GM12878 (cell line): Measurements from ENCODE around the gene PMPCA. TPM values are rescaled to one million over a fixed set of nuclear protein-coding genes. Genes with fewer than 3 reads are reported as not detected.
A peak's percentile ranks its signal among the peaks of the same experiment; 100 is the strongest.

Source experiments
- ATAC-seq: fragments of 200-7000 bp; cut with Tn5 transposase; 3 replicates; pipeline ENCODE4 v1.9.1; 2020; ENCODE audit warnings: mild to moderate bottlenecking, moderate library complexity
- Bru-seq: library from RNA; stranded (reverse); fragments of 400-500 nt; gene quantifications from one replicate; lab custom pipeline; 2021; lab: Mats Ljungman, UMichigan
- BruChase-seq, 2 experiments: library from RNA; stranded (reverse); fragments of 400-500 nt; gene quantifications; one replicate each; lab custom pipeline; 2021; lab: Mats Ljungman, UMichigan
- BruUV-seq: library from RNA; stranded (reverse); fragments of 400-500 nt; replicated peaks from 2 replicates; lab custom pipeline; 2021; lab: Mats Ljungman, UMichigan
- CTCF ChIA-PET: fragments of 300-600 bp; sonication (Branson Sonifier 250); formaldehyde crosslinking; extraction: SDS; loops from one replicate; lab custom pipeline; 2021; ENCODE audit warnings: inconsistent platforms; lab: Yijun Ruan, JAX
- POLR2A ChIA-PET: fragments of 350-600 bp; formaldehyde crosslinking; extraction: SDS; loops from one replicate; lab custom pipeline; 2021; ENCODE audit warnings: inconsistent platforms; lab: Charles Lee
- RAD21 ChIA-PET: fragments of 300-600 bp; sonication (Branson Sonifier 250); formaldehyde crosslinking; loops from one replicate; lab custom pipeline; 2023; ENCODE audit warnings: antibody characterized with exemption; ENCODE audit not compliant: unreplicated experiment; lab: Charles Lee
- SMC1A ChIA-PET: fragments of 300-600 bp; sonication (Branson Sonifier 250); formaldehyde crosslinking; loops from one replicate; lab custom pipeline; 2023; ENCODE audit not compliant: unreplicated experiment, uncharacterized antibody; lab: Charles Lee
- DNase-seq: peaks from one replicate; pipeline ENCODE4 v3.0.0-alpha.2; 2011; ENCODE audit warnings: low read depth, low spot score
- FAIRE-seq: peaks from 3 replicates; lab custom pipeline; 2011; peaks lifted over from hg19 to GRCh38; lab: Jason Lieb, UNC
- H2AFZ ChIP-seq: 2 replicates; pipeline ENCODE4 v1.6.0; 2011; ENCODE audit warnings: low read depth, low read length, control low read depth; ENCODE audit not compliant: control insufficient read depth
- H3K27ac ChIP-seq: 2 replicates; pipeline ENCODE4 v1.5.1; 2011; ENCODE audit warnings: control low read depth; ENCODE audit not compliant: control insufficient read depth, insufficient read depth
- H3K27me3 ChIP-seq, 2 experiments: replicated peaks in 1 of 2; 2 replicates each; pipeline versions ENCODE4 v1.6.0 to v1.6.1; 2011; ENCODE audit warnings: low read length in 1 of 2; ENCODE audit not compliant: control insufficient read depth in 2 of 2, insufficient read depth in 2 of 2
- H3K36me3 ChIP-seq, 2 experiments: 2 replicates each; pipeline ENCODE4 v1.5.1; 2011; ENCODE audit warnings: low read length in 1 of 2; ENCODE audit not compliant: control insufficient read depth in 2 of 2, insufficient read depth in 2 of 2
- H3K4me1 ChIP-seq: 2 replicates; pipeline ENCODE4 v1.6.1; 2011; ENCODE audit warnings: mild to moderate bottlenecking, low read length, moderate library complexity, mixed read lengths; ENCODE audit not compliant: control insufficient read depth, insufficient read depth
- H3K4me2 ChIP-seq: 2 replicates; pipeline ENCODE4 v1.6.0; 2011; ENCODE audit warnings: control low read depth; ENCODE audit not compliant: control insufficient read depth, insufficient read depth
- H3K4me3 ChIP-seq: fragments of 200-600 bp; sonication (generic); 2 replicates; pipeline ENCODE4 v1.5.1; 2016
- H3K79me2 ChIP-seq: 2 replicates; pipeline ENCODE4 v1.6.0; 2011; ENCODE audit warnings: low read length; ENCODE audit not compliant: control insufficient read depth, insufficient read depth
- H3K9ac ChIP-seq: 2 replicates; pipeline ENCODE4 v1.8.0; 2011; ENCODE audit warnings: low read length, control low read depth, mixed read lengths; ENCODE audit not compliant: control insufficient read depth, insufficient read depth
- H3K9me3 ChIP-seq: replicated peaks from 3 replicates; pipeline ENCODE4 v1.5.1; 2011; ENCODE audit warnings: mild to moderate bottlenecking, low read length; ENCODE audit not compliant: control insufficient read depth, insufficient read depth
- H4K20me1 ChIP-seq: 2 replicates; pipeline ENCODE4 v1.6.0; 2011; ENCODE audit not compliant: control insufficient read depth, insufficient read depth
- BACH1 ChIP-seq: fragments of 450-650 bp; IDR thresholded peaks from 2 replicates; pipeline ENCODE4 v1.6.1; 2017; ENCODE audit warnings: mild to moderate bottlenecking, borderline replicate concordance
- ESRRA ChIP-seq: IDR thresholded peaks from 2 replicates; pipeline ENCODE4 v1.6.1; 2012; ENCODE audit warnings: mild to moderate bottlenecking, low read length, improper control_type of control experiment
- HDGF ChIP-seq: fragments of 450-650 bp; IDR thresholded peaks from 2 replicates; pipeline ENCODE4 v1.6.1; 2016; ENCODE audit warnings: antibody characterized with exemption
- IRF5 ChIP-seq: fragments of 450-650 bp; IDR thresholded peaks from 2 replicates; pipeline ENCODE4 v1.6.1; 2017; ENCODE audit warnings: borderline replicate concordance
- LARP7 ChIP-seq: fragments of 450-650 bp; IDR thresholded peaks from 2 replicates; pipeline ENCODE4 v1.6.1; 2017; ENCODE audit warnings: mild to moderate bottlenecking
- MEF2A ChIP-seq: IDR thresholded peaks from 2 replicates; pipeline ENCODE4 v1.6.1; 2011; ENCODE audit warnings: low read depth, mild to moderate bottlenecking, low read length, moderate library complexity; ENCODE audit not compliant: insufficient read depth
- MTA2 ChIP-seq: fragments of 450-650 bp; IDR thresholded peaks from 2 replicates; pipeline ENCODE4 v1.6.1; 2016; ENCODE audit warnings: low read depth, mild to moderate bottlenecking, moderate library complexity
- MXI1 ChIP-seq: fragments of 150-350 bp; IDR thresholded peaks from 2 replicates; pipeline ENCODE4 v1.6.1; 2011; ENCODE audit warnings: low read depth, mild to moderate bottlenecking, inconsistent platforms, low read length, improper control_type of control experiment
- NR2F1 ChIP-seq: fragments of 450-650 bp; conservative IDR thresholded peaks from 2 replicates; pipeline ENCODE4 v1.6.1; 2017; ENCODE audit warnings: mild to moderate bottlenecking
- POLR2A ChIP-seq: IDR thresholded peaks from 2 replicates; pipeline ENCODE4 v1.6.1; 2011; ENCODE audit warnings: low read depth, mild to moderate bottlenecking, low read length
- POLR2AphosphoS2 ChIP-seq: IDR thresholded peaks from 2 replicates; pipeline ENCODE4 v1.6.1; 2011; ENCODE audit warnings: low read depth, mild to moderate bottlenecking, low read length, improper control_type of control experiment, moderate library complexity
- RFX5 ChIP-seq: IDR thresholded peaks from 2 replicates; pipeline ENCODE4 v1.6.1; 2011; ENCODE audit warnings: low read depth, low read length, improper control_type of control experiment
- SIX5 ChIP-seq: IDR thresholded peaks from 2 replicates; pipeline ENCODE4 v1.6.1; 2011; ENCODE audit warnings: mild to moderate bottlenecking, low read depth, low read length, moderate library complexity; ENCODE audit not compliant: severe bottlenecking
- SMARCA5 ChIP-seq: fragments of 450-650 bp; IDR thresholded peaks from 2 replicates; pipeline ENCODE4 v1.6.1; 2017; ENCODE audit warnings: mild to moderate bottlenecking
- TAF1 ChIP-seq: IDR thresholded peaks from 2 replicates; pipeline ENCODE4 v1.6.1; 2011; ENCODE audit warnings: mild to moderate bottlenecking, low read depth, low read length, borderline replicate concordance
- USF1 ChIP-seq: IDR thresholded peaks from 2 replicates; pipeline ENCODE4 v1.6.1; 2011; ENCODE audit warnings: borderline replicate concordance, low read depth, mild to moderate bottlenecking, moderate library complexity, mixed read lengths, low read length; ENCODE audit not compliant: insufficient read depth; ENCODE audit errors: extremely low read length
- WGBS: methylation state at CpG from one replicate; pipeline ENCODE4 v1.1.6; 2016; ENCODE audit warnings: low lambda C conversion rate; ENCODE audit not compliant: insufficient replicate concordance, insufficient coverage; ENCODE audit errors: missing lambda C conversion rate; 5-methylcytosine and 5-hydroxymethylcytosine counted together
- in situ Hi-C: fragments of 300-500 bp; cut with MboI; formaldehyde crosslinking; loops from 9 replicates; pipeline ENCODE4 v1.14.3; 2018; ENCODE audit warnings: mixed read lengths
- intact Hi-C: fragments of 100-400 bp; cut with micrococcal nuclease; formaldehyde crosslinking; loops from one replicate; pipeline ENCODE4 v1.14.2; 2022; ENCODE audit not compliant: unreplicated experiment
- long read RNA-seq, 2 experiments: library from polyadenylated mRNA; unstranded; transcript quantifications; one replicate each; pipeline ENCODE4 v2.0.0, GENCODE V29; 2019 to 2020
- polyA minus RNA-seq, 3 experiments: library from RNA; depleted of rRNA, polyadenylated mRNA; stranded (reverse); fragments of >200 nt; gene quantifications; 2 replicates each; pipeline ENCODE4 v1.2.3, GENCODE V29; 2011
- polyA plus RNA-seq, 11 experiments: library from polyadenylated mRNA; depleted of rRNA in 4 of 11; unstranded in 6 of 11; stranded (reverse) in 5 of 11; fragments of >200 nt; fragmentation: Nextera tagmentation in 4 of 11; fragmentation: Illumina TruSeq in 1 of 11; extraction: Ambion mirVana in 4 of 11; extraction: Trizol in 1 of 11; gene quantifications; 1 replicate in 1 of 11; 2 replicates in 10 of 11; pipeline versions ENCODE4 v1.2.1 to v1.2.3, GENCODE V29; 2011 to 2016; ENCODE audit warnings: inconsistent platforms in 2 of 11, missing spikeins in 2 of 11, low read depth in 1 of 11
- total RNA-seq, 4 experiments: library from RNA; depleted of rRNA in 3 of 4; stranded (reverse); fragments of >200 nt in 3 of 4; fragmentation: Illumina TruSeq in 1 of 4; extraction: Trizol in 1 of 4; gene quantifications; 2 replicates each; pipeline versions ENCODE4 v1.2.1 to v1.2.3, GENCODE V29; 2013 to 2021

The PMPCA gene
- 64.9 and 75.3 TPM in 2 replicates for total RNA-seq (2013; cell fraction: nucleolus; rRNA removed)
- total RNA-seq (2014; rRNA removed) (61.7 and 67.9 TPM in 2 replicates), total RNA-seq (2014; rRNA removed; fragmentation: Illumina TruSeq; extraction: Trizol) (40.8 and 47.3 TPM in 2 replicates), total RNA-seq (2021) (85.9 and 89.8 TPM in 2 replicates), polyA plus RNA-seq (2011; rRNA removed) (80.3 and 82.5 TPM in 2 replicates), polyA plus RNA-seq (2014; fragmentation: Illumina TruSeq; extraction: Trizol) (63.1 and 69.0 TPM in 2 replicates), polyA plus RNA-seq (2014; fragmentation: Nextera tagmentation; extraction: Ambion mirVana) (10 to 100 TPM in 1 of 2 experiments, 1 to 10 TPM in 1; 8.1 to 12.3 TPM), polyA plus RNA-seq (2014; rRNA removed) (90.0 and 93.0 TPM in 2 replicates), polyA plus RNA-seq (2016; fragmentation: Nextera tagmentation; extraction: Ambion mirVana) (100 to 1,000 TPM; 123 to 137 TPM), polyA minus RNA-seq (2011; rRNA and poly(A)+ RNA removed) (50.8 and 53.6 TPM in 2 replicates), Bru-seq, nascent RNA (percentile 87 among the genes with signal in this experiment), BruChase-seq, experiment 1, labeled RNA remaining after a 6-hour chase (percentile 92 among the genes with signal in this experiment), BruChase-seq, experiment 2, labeled RNA remaining after a 2-hour chase (percentile 90 among the genes with signal in this experiment)
- polyA plus RNA-seq (2011; ENCODE audit: low read depth), result 37.1 TPM
- polyA plus RNA-seq (2011; cell fraction: cytosol; rRNA removed), result 70.0 and 94.3 TPM in 2 replicates
- 268 and 279 TPM in 2 replicates for polyA plus RNA-seq (2011; cell fraction: nucleus; rRNA removed)
- polyA plus RNA-seq (2012), result 78.5 and 91.3 TPM in 2 replicates
- polyA minus RNA-seq (2011; cell fraction: cytosol; rRNA and poly(A)+ RNA removed), result 13.8 and 16.0 TPM in 2 replicates
- 46.1 and 51.3 TPM in 2 replicates for polyA minus RNA-seq (2011; cell fraction: nucleus; rRNA and poly(A)+ RNA removed)
- long read RNA-seq, experiment 1, transcript PMPCA-201 (13 exons, 2,174 nt), result major isoform, 144 of 164 reads
- long read RNA-seq, experiment 1, partial matches to known transcripts, result 10 of 164 reads
- long read RNA-seq, experiment 1, other reads (novel, unspliced or antisense), result 9 of 164 reads
- long read RNA-seq, experiment 2, transcript PMPCA-201 (13 exons, 2,174 nt), result major isoform, 412 of 460 reads
- long read RNA-seq, experiment 2, partial matches to known transcripts, result 15 of 460 reads
- long read RNA-seq, experiment 2, other reads (novel, unspliced or antisense), result 32 of 460 reads

GRCh38 chr9:136410500-136411287, at the start of gene PMPCA, which contains the start of gene ENTR1:
PMPCA (plus strand) TSS chr9:136410658; CDS start chr9:136410669, 11 bp downstream.
ENTR1 (minus strand) TSS chr9:136410614; CDS start chr9:136410397, 217 bp downstream.
- RAD21 ChIA-PET, result no interaction called here
- Histone ChIP-seq H3K27me3 (no peaks in the 10 kb centered on the region), H2AFZ (peak within 1 kb of the TSS; percentile 67), H3K4me1 (peaks cover 16% of the 10 kb centered on the region), H4K20me1 (no peaks in the 10 kb centered on the region), H3K4me2 (peak within 1 kb of the TSS; percentile 99), H3K27ac (peak within 1 kb of the TSS; percentile 93), H3K9ac (peak within 1 kb of the TSS; percentile 97), H3K9me3 (no peaks in the 10 kb centered on the region), H3K79me2 (peaks cover 55% of the 10 kb centered on the region), H3K36me3 (peaks cover 15 to 21% of the 10 kb centered on the region in 2 experiments; a peak in 3 of 4 replicates), H3K4me3 (peak within 1 kb of the TSS; percentile 96)
- 1% methylated on average over 63 of the region's 83 CpGs for WGBS
- POLR2A ChIA-PET, result interaction anchor here (1.1 to 1.9 kb wide), 6 partner anchors 10 to 659 kb away, joined by 3 to 11 read pairs (median 4); partner anchors contain the start of genes SAPCD2 and SNAPC4
- SMC1A ChIA-PET, result interaction anchor here (1.4 kb wide), 1 partner anchor 10 kb away, joined by 4 read pairs; no protein-coding TSS in a partner anchor
- DNase-seq, result peak; percentile 66
- ATAC-seq, result peak; percentile 78
- in situ Hi-C loops, result no loop called here
- BruUV-seq, result no TSS peak
- intact Hi-C loops, result loop anchor here (2.0 kb wide), 1 partner anchor 72 kb away; the partner anchor contains the start of gene SEC16A
- FAIRE-seq, result peak; percentile 52
- CTCF ChIA-PET, result interaction anchor here (1.3 to 2.0 kb wide), 2 partner anchors 10 to 48 kb away, joined by 6 to 21 read pairs; no protein-coding TSS in a partner anchor
- TF ChIP-seq ESRRA, result no peak
- TF ChIP-seq POLR2A, result peak; percentile 93
- TF ChIP-seq SMARCA5, result no peak
- TF ChIP-seq MXI1, result peak; percentile 85
- no peak for TF ChIP-seq NR2F1
- peak; percentile 99 for TF ChIP-seq TAF1
- no peak for TF ChIP-seq USF1
- TF ChIP-seq MEF2A, result 0 out of 2 replicates have a peak, but pooled peaks have one; percentile 49
- peak; percentile 41 for TF ChIP-seq BACH1
- 0 out of 2 replicates have a peak, but pooled peaks have one; percentile 19 for TF ChIP-seq RFX5
- TF ChIP-seq HDGF, result 0 out of 2 replicates have a peak, but pooled peaks have one; percentile 50
- peak; percentile 91 for TF ChIP-seq POLR2AphosphoS2
- TF ChIP-seq SIX5, result peak; percentile 24
- peak; percentile 49 for TF ChIP-seq LARP7
- TF ChIP-seq MTA2, result no peak
- no peak for TF ChIP-seq IRF5
